Measurements from ENCODE around the gene ESRP2. TPM values are rescaled to one million over a fixed set of nuclear protein-coding genes. Genes with fewer than 3 reads are reported as not detected.

The ESRP2 gene
- total RNA-seq, 2 experiments from 2014 or later: 0.86 TPM; not detected in 1

GRCh38 chr16:68215302-68215701 is 20.6 kb downstream of the ESRP2 start:
- H3K9me3 Mint-ChIP-seq: no peaks in the 10 kb centered on the region
- peaks cover 20% of the 10 kb centered on the region for H3K36me3 Mint-ChIP-seq
- no peaks in the 10 kb centered on the region for H3K27me3 Mint-ChIP-seq
- ATAC-seq (ENCODE audit: low read depth): no peak
- POLR2A ChIA-PET: no interaction called here
- no peak overlapping the region for H3K4me3 Mint-ChIP-seq
- DNase-seq: no peak
- peaks cover 24% of the 10 kb centered on the region for H3K4me1 Mint-ChIP-seq
- H3K27ac Mint-ChIP-seq: peak overlapping the region; percentile 72

- ATAC-seq (ENCODE audit: low read depth) (no peak), DNase-seq (no peak)
- POLR2A ChIA-PET: no interaction called here
- H3K9me3 Mint-ChIP-seq: no peaks in the 10 kb centered on the region
- H3K27me3 Mint-ChIP-seq: no peaks in the 10 kb centered on the region
- H3K27ac Mint-ChIP-seq: peak overlapping the region; percentile 38
- H3K4me1 Mint-ChIP-seq: peaks cover 27% of the 10 kb centered on the region
- H3K4me3 Mint-ChIP-seq: no peak overlapping the region
- H3K36me3 Mint-ChIP-seq: peaks cover 20% of the 10 kb centered on the region
Observed at GRCh38 chr16:68214726-68215125, 21.2 kb downstream of the ESRP2 start.

- H3K27ac Mint-ChIP-seq: peak overlapping the region; percentile 38
- H3K4me3 Mint-ChIP-seq: no peak overlapping the region
- no peak for DNase-seq
- peaks cover 29% of the 10 kb centered on the region for H3K36me3 Mint-ChIP-seq
- no peaks in the 10 kb centered on the region for H3K27me3 Mint-ChIP-seq
- peaks cover 24% of the 10 kb centered on the region for H3K4me1 Mint-ChIP-seq
- POLR2A ChIA-PET: interaction anchor here (0.7 kb wide), 3 partner anchors 64 to 105 kb away, joined by 3 to 4 read pairs (median 3); no protein-coding TSS in a partner anchor
- no peak for ATAC-seq (ENCODE audit: low read depth)
- no peaks in the 10 kb centered on the region for H3K9me3 Mint-ChIP-seq
Observed at GRCh38 chr16:68206245-68206644, 29.7 kb downstream of the ESRP2 start.

- H3K9me3 Mint-ChIP-seq: no peaks in the 10 kb centered on the region
- POLR2A ChIA-PET: no interaction called here
- H3K4me1 Mint-ChIP-seq: peaks cover 12% of the 10 kb centered on the region
- no peaks in the 10 kb centered on the region for H3K27me3 Mint-ChIP-seq
- H3K4me3 Mint-ChIP-seq: no peak overlapping the region
- no peak for DNase-seq
- peak overlapping the region; percentile 38 for H3K27ac Mint-ChIP-seq
- H3K36me3 Mint-ChIP-seq: peaks cover 14% of the 10 kb centered on the region
- no peak for ATAC-seq (ENCODE audit: low read depth)
Observed at GRCh38 chr16:68202091-68202519, 33.8 kb downstream of the ESRP2 start.

GRCh38 chr16:68200088-68200783 is 35.7 kb downstream of the ESRP2 start:
- Mint-ChIP-seq H3K4me3 (no peak overlapping the region), H3K4me1 (peaks cover 9% of the 10 kb centered on the region), H3K36me3 (peaks cover 11% of the 10 kb centered on the region), H3K27me3 (no peaks in the 10 kb centered on the region), H3K9me3 (no peaks in the 10 kb centered on the region), H3K27ac (peak overlapping the region; percentile 30)
- POLR2A ChIA-PET: no interaction called here
- ATAC-seq (ENCODE audit: low read depth): no peak
- no peak for DNase-seq

- Mint-ChIP-seq H3K4me3 (no peak overlapping the region), H3K27ac (no peak overlapping the region), H3K36me3 (peaks cover 26% of the 10 kb centered on the region), H3K9me3 (no peaks in the 10 kb centered on the region), H3K27me3 (no peaks in the 10 kb centered on the region), H3K4me1 (peaks cover 9% of the 10 kb centered on the region)
- POLR2A ChIA-PET: interaction anchor here (0.6 kb wide), 1 partner anchor 54 kb away, joined by 3 read pairs; no protein-coding TSS in a partner anchor
- ATAC-seq (ENCODE audit: low read depth): no peak
- no peak for DNase-seq
Observed at GRCh38 chr16:68197250-68197649, 38.7 kb downstream of the ESRP2 start.

- Mint-ChIP-seq H3K4me1 (peaks cover 3% of the 10 kb centered on the region), H3K27ac (peak overlapping the region; percentile 1), H3K9me3 (no peaks in the 10 kb centered on the region), H3K4me3 (no peak overlapping the region), H3K27me3 (no peaks in the 10 kb centered on the region), H3K36me3 (peaks cover 31% of the 10 kb centered on the region)
- no peak for ATAC-seq (ENCODE audit: low read depth)
- POLR2A ChIA-PET: no interaction called here
- no peak for DNase-seq
Observed at GRCh38 chr16:68194251-68194650, 41.7 kb downstream of the ESRP2 start.

- POLR2A ChIA-PET: no interaction called here
- Mint-ChIP-seq H3K27ac (peak overlapping the region; percentile 26), H3K4me1 (peaks cover 3% of the 10 kb centered on the region), H3K4me3 (no peak overlapping the region), H3K36me3 (peaks cover 46% of the 10 kb centered on the region), H3K27me3 (no peaks in the 10 kb centered on the region), H3K9me3 (no peaks in the 10 kb centered on the region)
- DNase-seq (no peak), ATAC-seq (ENCODE audit: low read depth) (no peak)
Observed at GRCh38 chr16:68190736-68191510, 45.0 kb downstream of the ESRP2 start.

- Mint-ChIP-seq H3K4me1 (peaks cover 4% of the 10 kb centered on the region), H3K36me3 (peaks cover 53% of the 10 kb centered on the region), H3K9me3 (no peaks in the 10 kb centered on the region), H3K27me3 (no peaks in the 10 kb centered on the region), H3K27ac (no peak overlapping the region), H3K4me3 (no peak overlapping the region)
- ATAC-seq (ENCODE audit: low read depth) (no peak), DNase-seq (no peak)
- POLR2A ChIA-PET: no interaction called here
Observed at GRCh38 chr16:68190081-68190480, 45.8 kb downstream of the ESRP2 start.

- no peak overlapping the region for H3K4me3 Mint-ChIP-seq
- H3K27me3 Mint-ChIP-seq: no peaks in the 10 kb centered on the region
- no peaks in the 10 kb centered on the region for H3K9me3 Mint-ChIP-seq
- no peak overlapping the region for H3K27ac Mint-ChIP-seq
- ATAC-seq (ENCODE audit: low read depth) (no peak), DNase-seq (no peak)
- H3K36me3 Mint-ChIP-seq: peaks cover 50% of the 10 kb centered on the region
- peaks cover 4% of the 10 kb centered on the region for H3K4me1 Mint-ChIP-seq
- POLR2A ChIA-PET: interaction anchor here (1.2 kb wide), 1 partner anchor 16 kb away, joined by 3 read pairs; no protein-coding TSS in a partner anchor
Observed at GRCh38 chr16:68188170-68188569, 47.8 kb downstream of the ESRP2 start.

GRCh38 chr16:68187505-68187904 is 48.4 kb downstream of the ESRP2 start:
- Mint-ChIP-seq H3K9me3 (no peaks in the 10 kb centered on the region), H3K4me3 (no peak overlapping the region), H3K4me1 (peaks cover 4% of the 10 kb centered on the region), H3K27me3 (no peaks in the 10 kb centered on the region), H3K27ac (no peak overlapping the region), H3K36me3 (peaks cover 49% of the 10 kb centered on the region)
- POLR2A ChIA-PET: interaction anchor here (1.2 kb wide), 1 partner anchor 15 kb away, joined by 3 read pairs; no protein-coding TSS in a partner anchor
- no peak for ATAC-seq (ENCODE audit: low read depth)
- DNase-seq: no peak

- Mint-ChIP-seq H3K27ac (no peak overlapping the region), H3K27me3 (no peaks in the 10 kb centered on the region), H3K36me3 (peaks cover 51% of the 10 kb centered on the region), H3K4me1 (peaks cover 4% of the 10 kb centered on the region), H3K4me3 (no peak overlapping the region), H3K9me3 (no peaks in the 10 kb centered on the region)
- ATAC-seq (ENCODE audit: low read depth) (no peak), DNase-seq (no peak)
- POLR2A ChIA-PET: no interaction called here
Observed at GRCh38 chr16:68186877-68187276, 49.0 kb downstream of the ESRP2 start.

- POLR2A ChIA-PET: no interaction called here
- Mint-ChIP-seq H3K36me3 (peaks cover 55% of the 10 kb centered on the region), H3K4me1 (peaks cover 4% of the 10 kb centered on the region), H3K27ac (no peak overlapping the region), H3K9me3 (no peaks in the 10 kb centered on the region), H3K4me3 (no peak overlapping the region), H3K27me3 (no peaks in the 10 kb centered on the region)
- no peak for ATAC-seq (ENCODE audit: low read depth)
- DNase-seq: no peak
Observed at GRCh38 chr16:68183046-68183445, 52.9 kb downstream of the ESRP2 start.

GRCh38 chr16:68179855-68180254 is 56.1 kb downstream of the ESRP2 start:
- Mint-ChIP-seq H3K27me3 (no peaks in the 10 kb centered on the region), H3K9me3 (no peaks in the 10 kb centered on the region), H3K36me3 (peaks cover 51% of the 10 kb centered on the region), H3K27ac (no peak overlapping the region), H3K4me1 (peaks cover 5% of the 10 kb centered on the region), H3K4me3 (no peak overlapping the region)
- POLR2A ChIA-PET: no interaction called here
- ATAC-seq (ENCODE audit: low read depth) (no peak), DNase-seq (no peak)

Data from activated naive CD8-positive, alpha-beta T cell treated with anti-CD3 and anti-CD28 coated beads, Interleukin-2, amount 10 ng/mL, durations not matched to agents 7 days and 5 days (primary cell).